ENCODE measurements around the gene SH3RF3. TPM values are rescaled to one million over a fixed set of nuclear protein-coding genes. Genes with fewer than 3 reads are reported as not detected.

The SH3RF3 gene
- total RNA-seq, 1 donor from 2014 or later = 59.5 TPM

- peak overlapping the region; percentile 17 for H3K4me3 Mint-ChIP-seq (ENCODE audit: unreplicated experiment)
- peaks cover 96% of the 10 kb centered on the region for H3K4me1 Mint-ChIP-seq (ENCODE audit: low read depth)
- TF ChIP-seq, protein P1, sequence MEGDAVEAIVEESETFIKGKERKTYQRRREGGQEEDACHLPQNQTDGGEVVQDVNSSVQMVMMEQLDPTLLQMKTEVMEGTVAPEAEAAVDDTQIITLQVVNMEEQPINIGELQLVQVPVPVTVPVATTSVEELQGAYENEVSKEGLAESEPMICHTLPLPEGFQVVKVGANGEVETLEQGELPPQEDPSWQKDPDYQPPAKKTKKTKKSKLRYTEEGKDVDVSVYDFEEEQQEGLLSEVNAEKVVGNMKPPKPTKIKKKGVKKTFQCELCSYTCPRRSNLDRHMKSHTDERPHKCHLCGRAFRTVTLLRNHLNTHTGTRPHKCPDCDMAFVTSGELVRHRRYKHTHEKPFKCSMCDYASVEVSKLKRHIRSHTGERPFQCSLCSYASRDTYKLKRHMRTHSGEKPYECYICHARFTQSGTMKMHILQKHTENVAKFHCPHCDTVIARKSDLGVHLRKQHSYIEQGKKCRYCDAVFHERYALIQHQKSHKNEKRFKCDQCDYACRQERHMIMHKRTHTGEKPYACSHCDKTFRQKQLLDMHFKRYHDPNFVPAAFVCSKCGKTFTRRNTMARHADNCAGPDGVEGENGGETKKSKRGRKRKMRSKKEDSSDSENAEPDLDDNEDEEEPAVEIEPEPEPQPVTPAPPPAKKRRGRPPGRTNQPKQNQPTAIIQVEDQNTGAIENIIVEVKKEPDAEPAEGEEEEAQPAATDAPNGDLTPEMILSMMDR (IDR thresholded peaks at IDR 0.05) = no peak
- H3K27me3 Mint-ChIP-seq (ENCODE audit: low read depth) = no peaks in the 10 kb centered on the region
- H3K27ac Mint-ChIP-seq (ENCODE audit: unreplicated experiment) = peak overlapping the region; percentile 97
- H3K9me3 Mint-ChIP-seq (ENCODE audit: low read depth) = no peaks in the 10 kb centered on the region
- no peak for DNase-seq (ENCODE audit: low spot score)
- no peaks in the 10 kb centered on the region for H3K36me3 Mint-ChIP-seq (ENCODE audit: low read depth)
These were observed 113.8 kb downstream of the SH3RF3 start for GRCh38 chr2:109242654-109243331.

DNA sequence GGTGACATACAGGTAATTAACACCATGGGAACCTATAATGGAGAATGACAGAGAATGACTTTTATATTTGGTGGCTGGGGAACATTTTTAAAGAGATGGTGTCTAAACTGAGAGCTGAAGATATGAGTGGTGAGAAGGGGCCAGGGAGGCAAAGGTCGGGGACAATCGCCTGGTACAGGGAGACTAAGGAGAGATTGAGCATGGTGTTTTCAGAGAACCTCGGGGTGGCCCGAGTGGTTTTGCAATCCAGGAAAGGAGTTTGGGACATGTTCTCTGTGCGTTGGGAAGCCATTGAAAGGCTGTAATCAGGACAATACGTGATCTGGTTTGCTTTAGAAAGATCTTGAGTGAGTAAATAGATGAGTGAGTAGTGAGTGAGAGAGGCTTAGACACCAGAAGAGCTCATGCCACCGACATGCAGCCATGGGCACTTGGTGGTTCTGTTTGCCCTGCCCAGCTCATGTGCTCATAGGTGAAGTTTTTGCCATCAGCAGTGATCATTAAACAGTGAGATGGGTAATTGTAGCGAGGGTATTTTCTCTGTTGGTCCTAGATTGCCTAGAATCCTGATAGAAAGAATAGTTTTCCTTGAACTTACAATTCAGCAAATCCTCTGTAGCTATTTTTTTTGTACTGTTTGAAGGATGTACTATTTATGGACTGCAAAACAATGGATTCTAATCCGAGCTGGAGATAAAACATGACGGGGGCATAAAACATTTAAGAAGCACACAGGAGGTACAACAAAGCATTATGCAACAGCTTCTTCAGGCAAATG is 114.7 kb downstream of the SH3RF3 start:
- TF ChIP-seq, protein P1 (IDR thresholded peaks at IDR 0.05) = no peak
- no peak for DNase-seq (ENCODE audit: low spot score)
- Mint-ChIP-seq H3K9me3 (ENCODE audit: low read depth) (no peaks in the 10 kb centered on the region), H3K4me3 (ENCODE audit: unreplicated experiment) (peak overlapping the region; percentile 14), H3K4me1 (ENCODE audit: low read depth) (peaks cover 99% of the 10 kb centered on the region), H3K36me3 (ENCODE audit: low read depth) (no peaks in the 10 kb centered on the region), H3K27ac (ENCODE audit: unreplicated experiment) (peak overlapping the region; percentile 97), H3K27me3 (ENCODE audit: low read depth) (no peaks in the 10 kb centered on the region)

- H3K27me3 Mint-ChIP-seq (ENCODE audit: low read depth) = no peaks in the 10 kb centered on the region
- peaks cover 98% of the 10 kb centered on the region for H3K4me1 Mint-ChIP-seq (ENCODE audit: low read depth)
These were observed 115.2 kb downstream of the SH3RF3 start for GRCh38 chr2:109244304-109244582.

GRCh38 chr2:109244750-109245382 is 115.9 kb downstream of the SH3RF3 start:
- Mint-ChIP-seq H3K4me1 (ENCODE audit: low read depth) (peaks cover 96% of the 10 kb centered on the region), H3K27ac (ENCODE audit: unreplicated experiment) (peak overlapping the region; percentile 97), H3K4me3 (ENCODE audit: unreplicated experiment) (no peak overlapping the region), H3K27me3 (ENCODE audit: low read depth) (no peaks in the 10 kb centered on the region), H3K9me3 (ENCODE audit: low read depth) (no peaks in the 10 kb centered on the region), H3K36me3 (ENCODE audit: low read depth) (no peaks in the 10 kb centered on the region)
- TF ChIP-seq, protein P1 (IDR thresholded peaks at IDR 0.05) = no peak
- no peak for DNase-seq (ENCODE audit: low spot score)

More at GRCh38 chr2:109244304-109244582, 115.2 kb downstream of the SH3RF3 start:
- no peak for DNase-seq (ENCODE audit: low spot score)
- TF ChIP-seq, protein P1 (IDR thresholded peaks at IDR 0.05) = no peak
- Mint-ChIP-seq H3K36me3 (ENCODE audit: low read depth) (no peaks in the 10 kb centered on the region), H3K4me3 (ENCODE audit: unreplicated experiment) (no peak overlapping the region), H3K9me3 (ENCODE audit: low read depth) (no peaks in the 10 kb centered on the region), H3K27ac (ENCODE audit: unreplicated experiment) (peak overlapping the region; percentile 97)

DNA sequence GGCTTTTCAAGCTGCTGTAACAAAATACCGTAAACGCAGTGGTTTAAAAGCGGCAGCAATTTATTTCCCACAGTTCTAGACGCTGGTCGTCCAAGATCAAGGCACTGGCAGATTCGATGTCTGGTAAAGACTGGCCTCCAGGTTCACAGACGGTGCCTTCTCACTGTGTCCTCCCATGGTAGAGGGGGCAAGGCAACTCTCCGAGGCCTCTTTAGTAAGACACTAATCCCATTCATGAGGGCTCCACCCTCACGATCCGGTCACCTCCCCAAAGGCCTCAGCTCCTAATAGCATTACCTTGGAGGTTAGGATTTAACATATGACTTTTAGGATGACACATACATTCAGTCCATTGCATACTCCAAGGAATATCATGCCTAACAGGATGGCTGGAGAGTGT is 117.2 kb downstream of the SH3RF3 start:
- Mint-ChIP-seq H3K36me3 (ENCODE audit: low read depth) (no peaks in the 10 kb centered on the region), H3K27ac (ENCODE audit: unreplicated experiment) (peak overlapping the region; percentile 57), H3K4me1 (ENCODE audit: low read depth) (peaks cover 88% of the 10 kb centered on the region), H3K4me3 (ENCODE audit: unreplicated experiment) (no peak overlapping the region), H3K27me3 (ENCODE audit: low read depth) (no peaks in the 10 kb centered on the region), H3K9me3 (ENCODE audit: low read depth) (no peaks in the 10 kb centered on the region)
- no peak for DNase-seq (ENCODE audit: low spot score)
- TF ChIP-seq, protein P1 (IDR thresholded peaks at IDR 0.05) = no peak

Data from chondrocyte (in vitro differentiated cells).